GM12875 (cell line): Measurements from ENCODE around the gene KEAP1.

Experiments used
- H3K4me3 ChIP-seq: one replicate; pipeline ENCODE4 v1.5.1; 2011; ENCODE audit warnings: low read depth, low read length, control low read depth
- CTCF ChIP-seq: IDR thresholded peaks from 2 replicates; pipeline ENCODE4 v1.5.1; 2011; ENCODE audit warnings: low read depth, mild to moderate bottlenecking, control low read depth, inconsistent platforms, low read length, moderate library complexity, borderline replicate concordance; ENCODE audit not compliant: insufficient read depth

The KEAP1 gene

DNA sequence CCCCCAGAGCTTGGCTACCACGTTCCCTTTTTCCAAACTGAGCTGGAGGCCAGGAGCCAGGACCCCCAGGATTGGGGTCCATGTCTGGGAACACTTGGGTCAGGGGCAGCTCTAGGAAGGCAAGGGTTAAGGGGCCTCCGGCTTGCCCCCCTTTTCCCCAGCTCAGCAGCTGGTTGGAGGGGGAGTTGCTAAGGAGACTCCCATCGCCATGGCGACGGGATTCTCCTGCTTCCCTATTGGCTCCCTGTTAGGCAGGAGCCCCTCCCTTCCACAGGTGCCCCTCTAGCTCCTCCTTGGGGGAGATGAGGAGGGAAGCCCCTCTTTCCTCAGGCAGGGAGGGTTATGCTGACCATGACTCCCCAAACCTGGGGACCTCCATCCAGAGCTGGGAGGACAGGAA lies 48.9 kb downstream of the KEAP1 start:
- no peak for TF ChIP-seq CTCF
- H3K4me3 ChIP-seq, result no peak overlapping the region

GRCh38 chr19:10453852-10454251 lies 49.3 kb downstream of the KEAP1 start:
- no peak overlapping the region for H3K4me3 ChIP-seq
- no peak for TF ChIP-seq CTCF

- TF ChIP-seq CTCF, result no peak
Measured at GRCh38 chr19:10452726-10453618, 50.2 kb downstream of the KEAP1 start.

GRCh38 chr19:10450853-10451609 lies 52.1 kb downstream of the KEAP1 start:
- TF ChIP-seq CTCF, result no peak
- no peak overlapping the region for H3K4me3 ChIP-seq

More at GRCh38 chr19:10452726-10453618, 50.2 kb downstream of the KEAP1 start:
- no peak overlapping the region for H3K4me3 ChIP-seq

DNA sequence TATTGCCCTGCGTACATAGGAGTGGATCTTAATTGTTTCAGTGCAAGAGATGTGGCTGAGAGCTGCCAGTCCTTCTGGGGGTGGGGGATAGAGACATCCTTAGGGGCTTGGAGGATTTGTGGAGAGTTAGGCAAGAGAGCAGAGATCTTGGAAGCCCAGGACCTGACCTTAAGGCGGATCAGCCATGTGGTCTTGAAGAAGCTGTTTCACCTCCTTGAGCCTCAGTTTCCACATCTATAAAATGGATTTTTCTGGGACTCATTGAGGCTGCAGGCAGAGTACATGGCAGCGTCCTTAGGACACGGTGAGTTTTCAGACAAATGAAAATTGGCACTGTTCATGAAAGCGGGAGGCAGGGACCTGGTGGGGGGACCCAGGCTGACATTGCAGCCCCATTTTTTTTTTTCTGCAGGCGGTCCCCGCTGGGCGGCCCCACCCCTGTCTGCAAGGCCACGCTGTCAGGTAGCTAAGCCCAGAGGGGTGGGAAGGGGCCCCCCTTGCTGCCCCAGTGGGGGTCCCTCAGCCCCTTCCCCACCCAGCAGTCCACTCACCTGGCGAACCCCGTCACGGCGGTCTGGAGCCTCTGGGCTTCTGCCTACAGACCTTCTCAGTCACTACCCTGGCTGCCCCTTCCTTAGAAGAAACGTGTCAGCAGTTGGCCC lies 52.8 kb downstream of the KEAP1 start:
- H3K4me3 ChIP-seq, result no peak overlapping the region
- TF ChIP-seq CTCF, result no peak

- TF ChIP-seq CTCF, result no peak
- H3K4me3 ChIP-seq, result no peak overlapping the region
Measured at GRCh38 chr19:10449037-10449436, 54.1 kb downstream of the KEAP1 start.
